ENCODE results near the gene TRPM6. TPM values are rescaled to one million over a fixed set of nuclear protein-coding genes. Genes with fewer than 3 reads are reported as not detected.

The TRPM6 gene
- total RNA-seq: under 1 TPM; 0.11 to 0.60 (median 0.21) TPM
- under 1 TPM; 0.10 to 0.22 TPM for polyA plus RNA-seq
- long read RNA-seq, donor 1: 0 reads
- long read RNA-seq, donor 2: 0 reads
- long read RNA-seq, donor 3, partial matches to known transcripts: 0 of 1 reads
- long read RNA-seq, donor 3, other reads (novel, unspliced or antisense): 1 of 1 reads

GRCh38 chr9:74887041-74887980, at the start of gene TRPM6:
Gene TRPM6 (minus strand): TSS chr9:74887921. CDS start chr9:74887856, 65 bp downstream.
- peak; percentile 76 to 82 for DNase-seq
- no peaks in the 10 kb centered on the region for H3K36me3 ChIP-seq
- peak within 1 kb of the TSS in 9 of 10 donors; percentile 41 to 69 (median 66) for H3K4me3 ChIP-seq
- peaks cover 0 to 16% (median 9%) of the 10 kb centered on the region in 9 donors for H3K4me1 ChIP-seq
- H3K9me3 ChIP-seq: peaks cover 0 to 11% (median 0%) of the 10 kb centered on the region in 11 donors
- peak; percentile 90 to 97 (median 96) for ATAC-seq
- peak within 1 kb of the TSS; percentile 25 to 87 (median 78) for H3K27ac ChIP-seq
- no peak for TF ChIP-seq CTCF (IDR thresholded peaks at IDR 0.05)
- intact Hi-C loops (cut with DNase I): loop anchor here in 2 of 10 donors (5.0 to 10.0 kb wide), 2 partner anchors 65 to 113 kb away; partner anchors contain the start of gene C9orf40 (in 1 of the 2)
- peaks cover 0 to 30% (median 10%) of the 10 kb centered on the region in 7 donors for H3K27me3 ChIP-seq
- 3% methylated on average over 61 to 64 of the region's 64 CpGs for WGBS, 2 donors

GRCh38 chr9:74935008-74935407, 47.3 kb upstream of the TRPM6 start:
- no peak for TF ChIP-seq CTCF (IDR thresholded peaks at IDR 0.05)
- 67 to 73% methylated on average over 8 of the region's 8 CpGs for WGBS, 2 donors
- H3K4me1 ChIP-seq: no peaks in the 10 kb centered on the region
- DNase-seq (no peak), ATAC-seq (no peak)
- no peaks in the 10 kb centered on the region for H3K36me3 ChIP-seq
- peaks cover 0 to 22% (median 8%) of the 10 kb centered on the region in 11 donors for H3K9me3 ChIP-seq
- H3K4me3 ChIP-seq: no peak overlapping the region
- H3K27me3 ChIP-seq: no peaks in the 10 kb centered on the region
- intact Hi-C loops (cut with DNase I): loop anchor here in 1 of 10 donors (10.0 kb wide), 1 partner anchor 140 kb away; no protein-coding TSS in a partner anchor
- H3K27ac ChIP-seq: no peak overlapping the region

GRCh38 chr9:74921737-74922136, 34.0 kb upstream of the TRPM6 start:
- TF ChIP-seq CTCF (IDR thresholded peaks at IDR 0.05): no peak
- DNase-seq (no peak), ATAC-seq (no peak)
- intact Hi-C loops (cut with DNase I): loop anchor here in 1 of 10 donors (10.0 kb wide), 1 partner anchor 47 kb away; no protein-coding TSS in a partner anchor
- no peak overlapping the region for H3K27ac ChIP-seq
- H3K27me3 ChIP-seq: no peaks in the 10 kb centered on the region
- H3K4me1 ChIP-seq: no peaks in the 10 kb centered on the region
- H3K36me3 ChIP-seq: no peaks in the 10 kb centered on the region
- H3K9me3 ChIP-seq: no peaks in the 10 kb centered on the region
- no peak overlapping the region for H3K4me3 ChIP-seq
- 92 to 94% methylated on average over 1 of the region's 1 CpG for WGBS, 2 donors

GRCh38 chr9:74920944-74921626, 33.4 kb upstream of the TRPM6 start:
- H3K4me3 ChIP-seq: no peak overlapping the region

More at GRCh38 chr9:74920944-74921626, 33.4 kb upstream of the TRPM6 start:
- H3K27me3 ChIP-seq: no peaks in the 10 kb centered on the region
- H3K36me3 ChIP-seq: no peaks in the 10 kb centered on the region
- intact Hi-C loops (cut with DNase I): loop anchor here in 1 of 10 donors (10.0 kb wide), 1 partner anchor 46 kb away; no protein-coding TSS in a partner anchor
- no peak for TF ChIP-seq CTCF (IDR thresholded peaks at IDR 0.05)
- H3K27ac ChIP-seq: no peak overlapping the region
- H3K9me3 ChIP-seq: no peaks in the 10 kb centered on the region
- no peak for DNase-seq
- H3K4me1 ChIP-seq: no peaks in the 10 kb centered on the region
- no peak for ATAC-seq
- WGBS, 2 donors: 80 to 89% methylated on average over 3 of the region's 3 CpGs
